Stimulated activated CD8-positive, alpha-beta memory T cell treated with anti-CD3 and anti-CD28 coated beads, Interleukin-15, amount 100 ng/mL, for 24 hours (primary cell): ENCODE results near the gene EDNRB.
"Not testable (repeated sequence)": the region's sequence is repeated elsewhere in the genome, so short reads cannot be mapped to it uniquely, and the experiment has no call there.

Experiments used
- DNase-seq: peaks from one replicate; pipeline ENCODE4 v3.0.0-alpha.2; 2020; ENCODE audit warnings: low read depth

The EDNRB gene

GRCh38 chr13:77896536-77896935 is 22.1 kb downstream of the EDNRB start:
- no peak for DNase-seq

- DNase-seq: no peak
These were observed 23.9 kb downstream of the EDNRB start for GRCh38 chr13:77894743-77895142.

GRCh38 chr13:77893066-77893465 is 25.6 kb downstream of the EDNRB start:
- no peak for DNase-seq

GRCh38 chr13:77892491-77892890 is 26.1 kb downstream of the EDNRB start:
- DNase-seq: no peak

- DNase-seq: no peak
These were observed 27.1 kb downstream of the EDNRB start for GRCh38 chr13:77891486-77891885.

GRCh38 chr13:77891041-77891440 is 27.6 kb downstream of the EDNRB start:
- no peak for DNase-seq

- DNase-seq: no peak
These were observed 35.3 kb downstream of the EDNRB start for GRCh38 chr13:77883328-77883727.

GRCh38 chr13:77878190-77878589 is 40.4 kb downstream of the EDNRB start:
- no peak for DNase-seq

- no peak for DNase-seq
These were observed 42.5 kb downstream of the EDNRB start for GRCh38 chr13:77876176-77876575.

GRCh38 chr13:77874406-77874805 is 44.2 kb downstream of the EDNRB start:
- DNase-seq: no peak

GRCh38 chr13:77872995-77873394 is 45.6 kb downstream of the EDNRB start:
- no peak for DNase-seq

- no peak for DNase-seq
These were observed 47.0 kb downstream of the EDNRB start for GRCh38 chr13:77871596-77871995.

GRCh38 chr13:77868717-77869116 is 49.9 kb downstream of the EDNRB start:
- no peak for DNase-seq

GRCh38 chr13:77866971-77867370 is 51.7 kb downstream of the EDNRB start:
- no peak for DNase-seq

- DNase-seq: no peak
These were observed 53.0 kb downstream of the EDNRB start for GRCh38 chr13:77865622-77866021.

GRCh38 chr13:77863144-77863543 is 55.5 kb downstream of the EDNRB start:
- DNase-seq: no peak

- no peak for DNase-seq
These were observed 56.9 kb downstream of the EDNRB start for GRCh38 chr13:77861741-77862140.

GRCh38 chr13:77860507-77860981 is 58.1 kb downstream of the EDNRB start:
- no peak for DNase-seq

- DNase-seq: no peak
These were observed 59.2 kb downstream of the EDNRB start for GRCh38 chr13:77859450-77859849.

- DNase-seq: no peak
These were observed 61.0 kb downstream of the EDNRB start for GRCh38 chr13:77857531-77858209.

- no peak for DNase-seq
These were observed 64.9 kb downstream of the EDNRB start for GRCh38 chr13:77853703-77854102.

- DNase-seq: not testable (repeated sequence)
These were observed 70.6 kb downstream of the EDNRB start for GRCh38 chr13:77848050-77848449.

- no peak for DNase-seq
These were observed 72.5 kb downstream of the EDNRB start for GRCh38 chr13:77846173-77846572.
